Measurements from ENCODE around the gene OR6C65. TPM values are rescaled to one million over a fixed set of nuclear protein-coding genes. Genes with fewer than 3 reads are reported as not detected.

Gene OR6C65
- total RNA-seq, result not detected in 2 replicates

DNA sequence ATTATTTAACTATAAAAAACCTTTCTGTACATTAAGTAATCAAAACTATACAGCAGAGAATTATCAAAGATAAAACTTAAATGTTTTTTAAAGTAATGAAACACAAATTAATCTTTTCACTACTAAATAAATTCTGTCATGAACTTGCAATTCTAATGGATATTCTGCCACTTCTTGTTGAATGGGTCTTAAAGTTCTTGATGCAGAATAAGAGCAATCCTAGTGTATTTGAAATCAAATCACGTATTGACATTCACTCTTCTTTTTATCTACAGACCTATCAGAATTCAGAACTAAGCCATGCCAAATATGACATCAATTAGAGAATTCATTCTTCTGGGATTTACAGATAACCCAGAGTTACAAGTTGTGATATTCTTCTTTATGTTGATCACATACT is at the start of gene OR6C65:
Gene OR6C65, plus strand, starts transcription at position 301 of the 400 bp plus-strand sequence. Its CDS starts 0 bp downstream, at position 301.

GRCh38 chr12:55362675-55363074 is 37.7 kb upstream of the OR6C65 start, which contains the start of gene OR6C75:
Gene OR6C75, plus strand, starts transcription at chr12:55362975. Its CDS starts 2,136 bp downstream, at chr12:55365111.

GRCh38 chr12:55425954-55426353 is 25.6 kb downstream of the OR6C65 start, which contains the start of gene OR6C76:
Gene OR6C76, plus strand, starts transcription at chr12:55426254. Its CDS starts 0 bp downstream, at chr12:55426254.

DNA sequence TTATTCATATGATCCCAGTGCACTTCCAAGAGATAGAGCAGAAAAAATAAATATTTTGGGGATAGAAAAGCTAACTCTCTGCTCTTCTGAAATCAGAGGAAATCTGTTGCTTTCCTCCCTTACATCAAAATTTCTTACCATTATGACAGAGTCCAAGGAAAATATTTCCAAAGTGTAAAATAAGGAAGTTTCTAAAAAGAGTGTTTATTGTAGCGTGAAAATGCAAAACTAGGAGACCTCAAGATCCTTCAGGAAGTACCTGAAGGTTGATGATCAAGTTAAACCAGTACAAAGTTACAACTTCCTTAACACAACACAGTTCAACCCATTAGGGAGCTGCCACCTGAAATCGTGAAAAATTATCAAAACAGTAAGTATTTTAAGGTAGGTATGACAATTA is 43.4 kb downstream of the OR6C65 start, which contains the start of gene OR6C2:
Gene OR6C2, plus strand, starts transcription at position 301 of the 400 bp plus-strand sequence. CDS start 8,138 bp downstream, outside the sequence.

Other genes starting within 250 kb of the OR6C65 start
- gene OR10A7, start 179.5 kb upstream of the OR6C65 start, total RNA-seq, result not detected in 2 replicates
- gene OR6C74, start 155.9 kb upstream of the OR6C65 start, total RNA-seq, result not detected in 2 replicates
- gene OR6C6, start 104.0 kb upstream of the OR6C65 start, total RNA-seq, result not detected in 2 replicates
- not detected in 2 replicates for gene OR6C1, start 86.2 kb upstream of the OR6C65 start, total RNA-seq
- not detected in 2 replicates for gene OR6C3, start 69.8 kb upstream of the OR6C65 start, total RNA-seq
- gene OR6C75, start 37.6 kb upstream of the OR6C65 start, total RNA-seq, result not detected in 2 replicates
- 0.16 TPM in 1 of 2 replicates, not detected in the other for gene OR6C76, start 25.7 kb downstream of the OR6C65 start, total RNA-seq
- not detected in 2 replicates for gene OR6C2, start 43.5 kb downstream of the OR6C65 start, total RNA-seq
- gene OR6C70, start 69.6 kb downstream of the OR6C65 start, total RNA-seq, result not detected in 2 replicates
- not detected in 2 replicates for gene OR6C68, start 91.8 kb downstream of the OR6C65 start, total RNA-seq
- gene OR6C4, start 149.1 kb downstream of the OR6C65 start, total RNA-seq, result not detected in 2 replicates
- not detected in 2 replicates for gene OR2AP1, start 171.9 kb downstream of the OR6C65 start, total RNA-seq
- gene OR10P1, start 236.4 kb downstream of the OR6C65 start, total RNA-seq, result not detected in 2 replicates